NCI-H1092 (cell line): ENCODE measurements around the gene RAB7B.

Experiments
- DNase-seq: peaks from one replicate; lab custom pipeline; 2025; lab: John Stamatoyannopoulos, UW

Gene RAB7B

DNA sequence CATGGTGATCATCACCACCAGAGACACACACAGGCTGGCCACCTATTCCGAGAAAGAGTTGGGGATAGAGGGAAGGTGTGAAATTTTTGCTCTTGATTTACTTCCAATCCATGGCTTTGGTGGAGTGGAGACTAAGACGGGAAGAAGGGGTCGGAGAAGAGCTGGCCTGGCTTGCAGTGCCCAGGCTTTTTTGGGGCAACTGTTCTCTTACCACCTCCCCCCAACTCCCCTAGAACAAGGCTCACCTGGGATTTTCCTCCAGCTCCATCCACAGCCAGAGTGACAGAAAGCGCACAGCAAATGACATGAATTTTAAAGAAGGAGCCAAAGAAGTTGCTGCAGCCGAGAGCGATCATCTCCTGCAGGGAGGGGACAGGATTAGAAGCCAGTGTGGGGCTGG lies 75.9 kb downstream of the RAB7B start:
- DNase-seq = no peak
